Adrenal gland (tissue), 5 donors: ENCODE measurements around the gene MUC2.

Source experiments
- CTCF ChIP-seq, 6 experiments: fragments of 450-650 bp in 4 of 6; fragments of 200-600 bp in 2 of 6; sonication (generic) in 1 of 6; IDR thresholded peaks; 1 replicate in 5 of 6; 2 replicates in 1 of 6; pipeline versions ENCODE4 v1.5.1 to v1.8.0; 2016 to 2021; ENCODE audit warnings: antibody characterized with exemption in 6 of 6, mild to moderate bottlenecking in 2 of 6, moderate library complexity in 1 of 6
- POLR2A ChIP-seq, 2 donors: fragments of 450-650 bp; IDR thresholded peaks; one replicate each; pipeline ENCODE4 v1.6.1; 2017; ENCODE audit warnings: antibody characterized with exemption in 2 of 2, mild to moderate bottlenecking in 2 of 2, moderate library complexity in 1 of 2
- donor health status: DM: no; HTN: no; CAD: no.

GRCh38 chr11:1048375-1049070 is 26.2 kb upstream of the MUC2 start:
- TF ChIP-seq POLR2A (IDR thresholded peaks at IDR 0.05) (no peak), CTCF (IDR thresholded peaks at IDR 0.05) (no peak)
